Neural cell (in vitro differentiated cells): ENCODE measurements around the gene NPSR1. TPM values are rescaled to one million over a fixed set of nuclear protein-coding genes. Genes with fewer than 3 reads are reported as not detected.
"Not testable (repeated sequence)": the region's sequence is repeated elsewhere in the genome, so short reads cannot be mapped to it uniquely, and the experiment has no call there.

Source experiments
- H2AFZ ChIP-seq: fragments of 200-600, 300-800 bp; sonication (generic), shearing (Covaris generic); 2 replicates; pipeline ENCODE4 v1.6.0; 2014; ENCODE audit warnings: low read depth, mild to moderate bottlenecking, antibody characterized with exemption, low read length, moderate library complexity
- H3F3A ChIP-seq: fragments of 200-600 bp; shearing (Covaris generic); 2 replicates; pipeline ENCODE4 v1.6.1; 2016; ENCODE audit warnings: mild to moderate bottlenecking, moderate library complexity, mixed read lengths, antibody characterized with exemption, low read length; ENCODE audit not compliant: insufficient read depth, poor library complexity, severe bottlenecking
- H3K27ac ChIP-seq: fragments of 200-600, 300-800 bp; sonication (generic), shearing (Covaris generic); 2 replicates; pipeline ENCODE4 v1.5.1; 2014; ENCODE audit warnings: mild to moderate bottlenecking, low read length, moderate library complexity
- H3K27me3 ChIP-seq: fragments of 300-800, 200-600 bp; sonication (generic), shearing (Covaris generic); 2 replicates; pipeline ENCODE4 v1.6.0; 2014; ENCODE audit warnings: mild to moderate bottlenecking, low read depth, low read length, moderate library complexity; ENCODE audit not compliant: insufficient read depth
- H3K36me3 ChIP-seq: fragments of 300-800, 200-600 bp; sonication (generic), shearing (Covaris generic); 2 replicates; pipeline ENCODE4 v1.5.1; 2014; ENCODE audit warnings: mild to moderate bottlenecking, antibody characterized with exemption, low read length, moderate library complexity; ENCODE audit not compliant: insufficient read depth
- H3K4me2 ChIP-seq: fragments of 300-800, 200-600 bp; sonication (generic), shearing (Covaris generic); 2 replicates; pipeline ENCODE4 v1.6.0; 2014; ENCODE audit warnings: mild to moderate bottlenecking, low read length
- H3K4me3 ChIP-seq: fragments of 300-800, 200-600 bp; sonication (generic), shearing (Covaris generic); 2 replicates; pipeline ENCODE4 v1.5.1; 2014; ENCODE audit warnings: mild to moderate bottlenecking, low read length, moderate library complexity
- H3K79me2 ChIP-seq: fragments of 200-600 bp; shearing (Covaris generic); replicated peaks from 2 replicates; pipeline ENCODE4 v1.6.0; 2014; ENCODE audit warnings: mild to moderate bottlenecking, low read length, moderate library complexity; ENCODE audit not compliant: insufficient read depth
- H3K9ac ChIP-seq: fragments of 300-800, 200-600 bp; sonication (generic), shearing (Covaris generic); 2 replicates; pipeline ENCODE4 v1.6.1; 2016; ENCODE audit warnings: mild to moderate bottlenecking, low read length, mixed read lengths
- H3K9me2 ChIP-seq: fragments of 200-600 bp; shearing (Covaris generic); 2 replicates; pipeline ENCODE4 v1.6.1; 2016; ENCODE audit warnings: mild to moderate bottlenecking, low read length, mixed read lengths; ENCODE audit not compliant: insufficient read depth
- H3K9me3 ChIP-seq: fragments of 200-600, 300-800 bp; sonication (generic), shearing (Covaris generic); 2 replicates; pipeline ENCODE4 v1.6.1; 2016; ENCODE audit warnings: mild to moderate bottlenecking, mixed run types, low read length, moderate library complexity, mixed read lengths
- H4K20me1 ChIP-seq: fragments of 200-600 bp; shearing (Covaris generic); 2 replicates; pipeline ENCODE4 v1.6.1; 2016; ENCODE audit warnings: mild to moderate bottlenecking, mixed run types; ENCODE audit not compliant: insufficient read depth
- CTCF ChIP-seq: fragments of 450-650 bp; IDR thresholded peaks from 2 replicates; pipeline ENCODE4 v1.5.1; 2014; ENCODE audit warnings: antibody characterized with exemption, mild to moderate bottlenecking, moderate library complexity; ENCODE audit not compliant: poor library complexity, severe bottlenecking
- EP300 ChIP-seq: fragments of 450-650 bp; conservative IDR thresholded peaks from 2 replicates; pipeline ENCODE4 v1.6.1; 2014; ENCODE audit warnings: antibody characterized with exemption, mild to moderate bottlenecking, moderate library complexity; ENCODE audit not compliant: poor library complexity, severe bottlenecking
- EZH2 ChIP-seq: fragments of 200-600, 300-800 bp; shearing (Covaris generic), sonication (generic); IDR thresholded peaks from 2 replicates; pipeline ENCODE4 v1.6.1; 2014; ENCODE audit warnings: antibody characterized with exemption, low read length, borderline replicate concordance, mild to moderate bottlenecking; ENCODE audit not compliant: insufficient read depth, poor library complexity, severe bottlenecking
- MXI1 ChIP-seq: fragments of 450-650 bp; conservative IDR thresholded peaks from 2 replicates; pipeline ENCODE4 v1.6.1; 2014; ENCODE audit warnings: antibody characterized with exemption, mild to moderate bottlenecking; ENCODE audit not compliant: poor library complexity, severe bottlenecking
- POLR2AphosphoS5 ChIP-seq: IDR thresholded peaks from 2 replicates; pipeline ENCODE4 v1.6.1; 2012
- RAD21 ChIP-seq: fragments of 450-650 bp; conservative IDR thresholded peaks from 2 replicates; pipeline ENCODE4 v1.6.1; 2014; ENCODE audit warnings: antibody characterized with exemption, mild to moderate bottlenecking, moderate library complexity
- SMC3 ChIP-seq: fragments of 450-650 bp; conservative IDR thresholded peaks from 2 replicates; pipeline ENCODE4 v1.6.1; 2014; ENCODE audit warnings: antibody characterized with exemption, mild to moderate bottlenecking, moderate library complexity; ENCODE audit not compliant: poor library complexity
- TAF1 ChIP-seq: IDR thresholded peaks from 2 replicates; pipeline ENCODE4 v1.6.1; 2012; ENCODE audit warnings: low read depth
- polyA plus RNA-seq: library from polyadenylated mRNA; depleted of rRNA; stranded (reverse); fragments of >200 nt; gene quantifications from 2 replicates; pipeline ENCODE4 v1.2.3, GENCODE V29; 2014

The NPSR1 gene
- polyA plus RNA-seq, 1 donor from 2014 or later = not detected

- TF ChIP-seq EZH2 (no peak), RAD21 (no peak), MXI1 (no peak), POLR2AphosphoS5 (no peak)
- Histone ChIP-seq H3K4me2 (no peak overlapping the region), H4K20me1 (no peaks in the 10 kb centered on the region), H3K36me3 (no peaks in the 10 kb centered on the region), H3K9ac (no peak overlapping the region), H3K4me3 (no peak overlapping the region), H2AFZ (no peak overlapping the region), H3K79me2 (no peaks in the 10 kb centered on the region), H3F3A (no peaks in the 10 kb centered on the region), H3K27me3 (no peaks in the 10 kb centered on the region), H3K27ac (no peak overlapping the region), H3K9me2 (no peaks in the 10 kb centered on the region), H3K9me3 (no peaks in the 10 kb centered on the region)
These were observed 192.7 kb downstream of the NPSR1 start for GRCh38 chr7:34850681-34851080.

- H3K27ac ChIP-seq = no peak overlapping the region
- H3K4me2 ChIP-seq = no peak overlapping the region
- no peaks in the 10 kb centered on the region for H3K9me3 ChIP-seq
- H3K27me3 ChIP-seq = no peaks in the 10 kb centered on the region
- no peaks in the 10 kb centered on the region for H3K79me2 ChIP-seq
- H3K9ac ChIP-seq = no peak overlapping the region
- no peaks in the 10 kb centered on the region for H4K20me1 ChIP-seq
- TF ChIP-seq EP300 (no peak), EZH2 (no peak), CTCF (no peak), RAD21 (no peak), TAF1 (no peak), SMC3 (no peak), MXI1 (no peak), POLR2AphosphoS5 (no peak)
- no peaks in the 10 kb centered on the region for H3K9me2 ChIP-seq
- H3K36me3 ChIP-seq = no peaks in the 10 kb centered on the region
- no peaks in the 10 kb centered on the region for H3F3A ChIP-seq
- H2AFZ ChIP-seq = no peak overlapping the region
- no peak overlapping the region for H3K4me3 ChIP-seq
These were observed 193.4 kb downstream of the NPSR1 start for GRCh38 chr7:34851431-34851830.

GRCh38 chr7:34858444-34858843, 200.4 kb downstream of the NPSR1 start:
- not testable (repeated sequence) for H4K20me1 ChIP-seq, H3K36me3 ChIP-seq, H3K4me3 ChIP-seq, H3K27me3 ChIP-seq, H2AFZ ChIP-seq, H3K9ac ChIP-seq, H3K9me3 ChIP-seq, H3F3A ChIP-seq, H3K27ac ChIP-seq, H3K4me2 ChIP-seq, H3K9me2 ChIP-seq, H3K79me2 ChIP-seq

GRCh38 chr7:34859281-34859680, 201.3 kb downstream of the NPSR1 start:
- not testable (repeated sequence) for H3K27me3 ChIP-seq, H3K27ac ChIP-seq, H2AFZ ChIP-seq, H3F3A ChIP-seq, H3K9me3 ChIP-seq, H3K4me3 ChIP-seq, H3K9me2 ChIP-seq, H3K36me3 ChIP-seq, H3K79me2 ChIP-seq, H4K20me1 ChIP-seq, H3K4me2 ChIP-seq, H3K9ac ChIP-seq

- not testable (repeated sequence) for H3K9me2 ChIP-seq, H3K27ac ChIP-seq, H3F3A ChIP-seq, H3K79me2 ChIP-seq, H3K27me3 ChIP-seq, H3K9me3 ChIP-seq, H4K20me1 ChIP-seq, H3K9ac ChIP-seq, H3K36me3 ChIP-seq, H3K4me3 ChIP-seq, H3K4me2 ChIP-seq, H2AFZ ChIP-seq
These were observed 208.2 kb downstream of the NPSR1 start for GRCh38 chr7:34866222-34866621.

- H3K36me3 ChIP-seq, H2AFZ ChIP-seq, H3F3A ChIP-seq, H3K4me3 ChIP-seq, H3K27ac ChIP-seq, H3K9me3 ChIP-seq, H4K20me1 ChIP-seq, H3K9ac ChIP-seq, H3K27me3 ChIP-seq, H3K79me2 ChIP-seq, H3K4me2 ChIP-seq, H3K9me2 ChIP-seq: not testable (repeated sequence)
These were observed 209.3 kb downstream of the NPSR1 start for GRCh38 chr7:34867341-34867740.
